Measurements from ENCODE around the gene CEP97.

DNA sequence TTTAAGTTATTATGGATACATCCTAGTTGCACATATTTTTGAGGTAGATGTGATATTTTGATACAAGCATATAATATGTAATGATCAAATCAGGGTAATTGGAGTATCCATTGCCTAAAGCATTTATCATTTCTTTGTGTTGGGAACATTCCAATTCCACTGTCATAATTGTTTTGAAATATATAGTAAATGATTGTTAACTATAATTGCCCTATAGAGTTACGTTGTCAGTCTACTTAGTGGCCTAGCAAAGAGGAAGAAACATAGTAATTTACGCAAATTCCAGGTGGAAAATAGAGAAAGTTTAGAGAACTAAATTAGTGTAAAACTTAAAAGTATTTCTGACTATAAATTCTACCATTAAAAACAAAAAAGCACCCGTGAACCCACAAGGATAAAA is 79.5 kb downstream of the CEP97 start:
- no peak for TF ChIP-seq POLR2A (IDR thresholded peaks at IDR 0.05)
- TF ChIP-seq, protein P1, sequence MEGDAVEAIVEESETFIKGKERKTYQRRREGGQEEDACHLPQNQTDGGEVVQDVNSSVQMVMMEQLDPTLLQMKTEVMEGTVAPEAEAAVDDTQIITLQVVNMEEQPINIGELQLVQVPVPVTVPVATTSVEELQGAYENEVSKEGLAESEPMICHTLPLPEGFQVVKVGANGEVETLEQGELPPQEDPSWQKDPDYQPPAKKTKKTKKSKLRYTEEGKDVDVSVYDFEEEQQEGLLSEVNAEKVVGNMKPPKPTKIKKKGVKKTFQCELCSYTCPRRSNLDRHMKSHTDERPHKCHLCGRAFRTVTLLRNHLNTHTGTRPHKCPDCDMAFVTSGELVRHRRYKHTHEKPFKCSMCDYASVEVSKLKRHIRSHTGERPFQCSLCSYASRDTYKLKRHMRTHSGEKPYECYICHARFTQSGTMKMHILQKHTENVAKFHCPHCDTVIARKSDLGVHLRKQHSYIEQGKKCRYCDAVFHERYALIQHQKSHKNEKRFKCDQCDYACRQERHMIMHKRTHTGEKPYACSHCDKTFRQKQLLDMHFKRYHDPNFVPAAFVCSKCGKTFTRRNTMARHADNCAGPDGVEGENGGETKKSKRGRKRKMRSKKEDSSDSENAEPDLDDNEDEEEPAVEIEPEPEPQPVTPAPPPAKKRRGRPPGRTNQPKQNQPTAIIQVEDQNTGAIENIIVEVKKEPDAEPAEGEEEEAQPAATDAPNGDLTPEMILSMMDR (IDR thresholded peaks at IDR 0.05), result no peak

Data from adrenal gland (tissue), 5 donors.